Activated CD4-positive, alpha-beta memory T cell treated with anti-CD3 and anti-CD28 coated beads for 36 hours (primary cell): ENCODE measurements around the gene SLF1. TPM values are rescaled to one million over a fixed set of nuclear protein-coding genes. Genes with fewer than 3 reads are reported as not detected.

Experiments used
- CTCF ChIA-PET: fragments of 350-600 bp; sonication (Branson Sonifier 250); formaldehyde crosslinking; loops from one replicate; lab custom pipeline; 2021; ENCODE audit warnings: antibody characterized with exemption, inconsistent platforms; lab: Charles Lee
- POLR2A ChIA-PET: fragments of 350-600 bp; sonication (Branson Sonifier 250); formaldehyde crosslinking; loops from one replicate; lab custom pipeline; 2021; ENCODE audit warnings: antibody characterized with exemption; lab: Charles Lee
- DNase-seq: peaks from one replicate; pipeline ENCODE4 v3.0.0-alpha.2; 2020
- H3K27ac Mint-ChIP-seq: one replicate; pipeline ENCODE4 v1.8.0; 2021; ENCODE audit warnings: mixed read lengths
- H3K27me3 Mint-ChIP-seq: one replicate; pipeline ENCODE4 v1.8.0; 2021; ENCODE audit warnings: mixed read lengths
- H3K36me3 Mint-ChIP-seq: one replicate; pipeline ENCODE4 v1.8.0; 2021; ENCODE audit warnings: mixed read lengths
- H3K4me1 Mint-ChIP-seq: one replicate; pipeline ENCODE4 v1.8.0; 2021; ENCODE audit warnings: low read depth, mixed read lengths
- H3K4me3 Mint-ChIP-seq: one replicate; pipeline ENCODE4 v1.8.0; 2021; ENCODE audit warnings: mild to moderate bottlenecking, mixed read lengths
- H3K9me3 Mint-ChIP-seq: one replicate; pipeline ENCODE4 v1.8.0; 2021; ENCODE audit warnings: mixed read lengths
- intact Hi-C: fragments of 100-400 bp; cut with micrococcal nuclease; formaldehyde crosslinking; loops from one replicate; pipeline ENCODE4 v1.15.1; 2023
- total RNA-seq, 2 experiments: library from RNA; stranded (reverse); gene quantifications; one replicate each; pipeline ENCODE4 v1.2.3, GENCODE V29; 2021

The SLF1 gene
- total RNA-seq, 2 experiments from 2014 or later = 14.5 to 15.9 TPM

- no peaks in the 10 kb centered on the region for H3K4me1 Mint-ChIP-seq
- no peak overlapping the region for H3K27ac Mint-ChIP-seq
- peaks cover 18% of the 10 kb centered on the region for H3K36me3 Mint-ChIP-seq
- no peaks in the 10 kb centered on the region for H3K27me3 Mint-ChIP-seq
- CTCF ChIA-PET = no interaction called here
- POLR2A ChIA-PET = no interaction called here
- H3K9me3 Mint-ChIP-seq = no peaks in the 10 kb centered on the region
- intact Hi-C loops = no loop called here
- no peak for DNase-seq
- no peak overlapping the region for H3K4me3 Mint-ChIP-seq
These were observed 52.3 kb downstream of the SLF1 start for GRCh38 chr5:94670726-94671125.

GRCh38 chr5:94672746-94673145 is 54.3 kb downstream of the SLF1 start:
- Mint-ChIP-seq H3K27ac (no peak overlapping the region), H3K27me3 (no peaks in the 10 kb centered on the region), H3K9me3 (no peaks in the 10 kb centered on the region), H3K4me3 (no peak overlapping the region), H3K36me3 (peaks cover 9% of the 10 kb centered on the region), H3K4me1 (no peaks in the 10 kb centered on the region)
- no peak for DNase-seq
- CTCF ChIA-PET = no interaction called here
- intact Hi-C loops = no loop called here
- POLR2A ChIA-PET = no interaction called here

- Mint-ChIP-seq H3K9me3 (no peaks in the 10 kb centered on the region), H3K4me1 (no peaks in the 10 kb centered on the region), H3K36me3 (peaks cover 9% of the 10 kb centered on the region), H3K27ac (no peak overlapping the region), H3K27me3 (no peaks in the 10 kb centered on the region), H3K4me3 (no peak overlapping the region)
- intact Hi-C loops = no loop called here
- ChIA-PET CTCF (interaction anchor here (1.7 kb wide), 1 partner anchor 9 kb away, joined by 3 read pairs; no protein-coding TSS in a partner anchor), POLR2A (no interaction called here)
- no peak for DNase-seq
These were observed 56.3 kb downstream of the SLF1 start for GRCh38 chr5:94674490-94675382.

- Mint-ChIP-seq H3K4me3 (no peak overlapping the region), H3K27me3 (no peaks in the 10 kb centered on the region), H3K9me3 (no peaks in the 10 kb centered on the region), H3K4me1 (no peaks in the 10 kb centered on the region), H3K36me3 (peaks cover 11% of the 10 kb centered on the region), H3K27ac (no peak overlapping the region)
- CTCF ChIA-PET = no interaction called here
- POLR2A ChIA-PET = no interaction called here
- DNase-seq = no peak
- intact Hi-C loops = no loop called here
These were observed 57.6 kb downstream of the SLF1 start for GRCh38 chr5:94675965-94676618.

GRCh38 chr5:94682814-94683520 is 64.5 kb downstream of the SLF1 start:
- no peaks in the 10 kb centered on the region for H3K27me3 Mint-ChIP-seq

GRCh38 chr5:94689908-94690307 is 71.4 kb downstream of the SLF1 start:
- Mint-ChIP-seq H3K27me3 (no peaks in the 10 kb centered on the region), H3K9me3 (no peaks in the 10 kb centered on the region), H3K36me3 (peaks cover 34% of the 10 kb centered on the region), H3K4me3 (no peak overlapping the region), H3K4me1 (peaks cover 2% of the 10 kb centered on the region), H3K27ac (no peak overlapping the region)
- ChIA-PET CTCF (no interaction called here), POLR2A (no interaction called here)
- no peak for DNase-seq
- intact Hi-C loops = loop anchor here (5.0 kb wide), 1 partner anchor 73 kb away; the partner anchor contains the start of genes KIAA0825 and SLF1

More at GRCh38 chr5:94682814-94683520, 64.5 kb downstream of the SLF1 start:
- intact Hi-C loops = no loop called here
- no peak overlapping the region for H3K27ac Mint-ChIP-seq
- H3K9me3 Mint-ChIP-seq = no peaks in the 10 kb centered on the region
- H3K4me3 Mint-ChIP-seq = no peak overlapping the region
- H3K36me3 Mint-ChIP-seq = peaks cover 21% of the 10 kb centered on the region
- POLR2A ChIA-PET = no interaction called here
- no peaks in the 10 kb centered on the region for H3K4me1 Mint-ChIP-seq
- CTCF ChIA-PET = no interaction called here
- no peak for DNase-seq

- no peak overlapping the region for H3K4me3 Mint-ChIP-seq
- CTCF ChIA-PET = no interaction called here
- peaks cover 2% of the 10 kb centered on the region for H3K4me1 Mint-ChIP-seq
- no peaks in the 10 kb centered on the region for H3K27me3 Mint-ChIP-seq
- POLR2A ChIA-PET = no interaction called here
- no peaks in the 10 kb centered on the region for H3K9me3 Mint-ChIP-seq
- no peak overlapping the region for H3K27ac Mint-ChIP-seq
- intact Hi-C loops = no loop called here
- peaks cover 32% of the 10 kb centered on the region for H3K36me3 Mint-ChIP-seq
- DNase-seq = no peak
These were observed 72.3 kb downstream of the SLF1 start for GRCh38 chr5:94690778-94691177.

GRCh38 chr5:94691291-94691690 is 72.8 kb downstream of the SLF1 start:
- no peak for DNase-seq
- Mint-ChIP-seq H3K36me3 (peaks cover 32% of the 10 kb centered on the region), H3K9me3 (no peaks in the 10 kb centered on the region), H3K27ac (no peak overlapping the region), H3K27me3 (no peaks in the 10 kb centered on the region), H3K4me3 (no peak overlapping the region), H3K4me1 (peaks cover 2% of the 10 kb centered on the region)
- intact Hi-C loops = no loop called here
- ChIA-PET CTCF (interaction anchor here (0.7 kb wide), 1 partner anchor 139 kb away, joined by 3 read pairs; no protein-coding TSS in a partner anchor), POLR2A (no interaction called here)

GRCh38 chr5:94691949-94692348 is 73.5 kb downstream of the SLF1 start:
- intact Hi-C loops = loop anchor here (2.0 kb wide), 1 partner anchor 167 kb away; no protein-coding TSS in a partner anchor
- ChIA-PET CTCF (interaction anchor here (1.1 to 1.6 kb wide), 5 partner anchors 24 to 167 kb away, joined by 3 to 11 read pairs (median 3); partner anchors contain the start of genes KIAA0825 and SLF1), POLR2A (no interaction called here)
- Mint-ChIP-seq H3K27me3 (no peaks in the 10 kb centered on the region), H3K4me3 (no peak overlapping the region), H3K27ac (no peak overlapping the region), H3K4me1 (peaks cover 2% of the 10 kb centered on the region), H3K36me3 (peaks cover 30% of the 10 kb centered on the region), H3K9me3 (no peaks in the 10 kb centered on the region)
- DNase-seq = no peak

- POLR2A ChIA-PET = no interaction called here
- Mint-ChIP-seq H3K27ac (no peak overlapping the region), H3K27me3 (no peaks in the 10 kb centered on the region), H3K4me3 (no peak overlapping the region), H3K36me3 (peaks cover 25% of the 10 kb centered on the region), H3K4me1 (peaks cover 2% of the 10 kb centered on the region), H3K9me3 (no peaks in the 10 kb centered on the region)
- intact Hi-C loops = loop anchor here (2.0 kb wide), 1 partner anchor 168 kb away; no protein-coding TSS in a partner anchor
- no peak for DNase-seq
- CTCF ChIA-PET = interaction anchor here (1.0 to 1.6 kb wide), 6 partner anchors 25 to 781 kb away, joined by 3 to 11 read pairs (median 3); partner anchors contain the start of genes KIAA0825 and SLF1
These were observed 74.1 kb downstream of the SLF1 start for GRCh38 chr5:94692581-94692980.

GRCh38 chr5:94693043-94693822 is 74.8 kb downstream of the SLF1 start:
- peaks cover 2% of the 10 kb centered on the region for H3K4me1 Mint-ChIP-seq

More at GRCh38 chr5:94693043-94693822, 74.8 kb downstream of the SLF1 start:
- intact Hi-C loops = loop anchor here (2.0 kb wide), 1 partner anchor 168 kb away; no protein-coding TSS in a partner anchor
- Mint-ChIP-seq H3K27me3 (no peaks in the 10 kb centered on the region), H3K4me3 (no peak overlapping the region), H3K27ac (no peak overlapping the region), H3K9me3 (no peaks in the 10 kb centered on the region), H3K36me3 (peaks cover 28% of the 10 kb centered on the region)
- CTCF ChIA-PET = interaction anchor here (1.0 to 1.6 kb wide), 6 partner anchors 26 to 782 kb away, joined by 3 to 11 read pairs (median 3); partner anchors contain the start of genes KIAA0825 and SLF1
- DNase-seq = no peak
- POLR2A ChIA-PET = no interaction called here
